IPS-11a (cell line): Measurements from ENCODE around the gene LPA.
"Not testable (repeated sequence)": the region's sequence is repeated elsewhere in the genome, so short reads cannot be mapped to it uniquely, and the experiment has no call there.

ENCODE experiments used
- H3K4me3 ChIP-seq: one replicate; pipeline ENCODE4 v1.5.1; 2013; ENCODE audit warnings: low read depth, low read length, control low read depth

LPA gene, protein sequence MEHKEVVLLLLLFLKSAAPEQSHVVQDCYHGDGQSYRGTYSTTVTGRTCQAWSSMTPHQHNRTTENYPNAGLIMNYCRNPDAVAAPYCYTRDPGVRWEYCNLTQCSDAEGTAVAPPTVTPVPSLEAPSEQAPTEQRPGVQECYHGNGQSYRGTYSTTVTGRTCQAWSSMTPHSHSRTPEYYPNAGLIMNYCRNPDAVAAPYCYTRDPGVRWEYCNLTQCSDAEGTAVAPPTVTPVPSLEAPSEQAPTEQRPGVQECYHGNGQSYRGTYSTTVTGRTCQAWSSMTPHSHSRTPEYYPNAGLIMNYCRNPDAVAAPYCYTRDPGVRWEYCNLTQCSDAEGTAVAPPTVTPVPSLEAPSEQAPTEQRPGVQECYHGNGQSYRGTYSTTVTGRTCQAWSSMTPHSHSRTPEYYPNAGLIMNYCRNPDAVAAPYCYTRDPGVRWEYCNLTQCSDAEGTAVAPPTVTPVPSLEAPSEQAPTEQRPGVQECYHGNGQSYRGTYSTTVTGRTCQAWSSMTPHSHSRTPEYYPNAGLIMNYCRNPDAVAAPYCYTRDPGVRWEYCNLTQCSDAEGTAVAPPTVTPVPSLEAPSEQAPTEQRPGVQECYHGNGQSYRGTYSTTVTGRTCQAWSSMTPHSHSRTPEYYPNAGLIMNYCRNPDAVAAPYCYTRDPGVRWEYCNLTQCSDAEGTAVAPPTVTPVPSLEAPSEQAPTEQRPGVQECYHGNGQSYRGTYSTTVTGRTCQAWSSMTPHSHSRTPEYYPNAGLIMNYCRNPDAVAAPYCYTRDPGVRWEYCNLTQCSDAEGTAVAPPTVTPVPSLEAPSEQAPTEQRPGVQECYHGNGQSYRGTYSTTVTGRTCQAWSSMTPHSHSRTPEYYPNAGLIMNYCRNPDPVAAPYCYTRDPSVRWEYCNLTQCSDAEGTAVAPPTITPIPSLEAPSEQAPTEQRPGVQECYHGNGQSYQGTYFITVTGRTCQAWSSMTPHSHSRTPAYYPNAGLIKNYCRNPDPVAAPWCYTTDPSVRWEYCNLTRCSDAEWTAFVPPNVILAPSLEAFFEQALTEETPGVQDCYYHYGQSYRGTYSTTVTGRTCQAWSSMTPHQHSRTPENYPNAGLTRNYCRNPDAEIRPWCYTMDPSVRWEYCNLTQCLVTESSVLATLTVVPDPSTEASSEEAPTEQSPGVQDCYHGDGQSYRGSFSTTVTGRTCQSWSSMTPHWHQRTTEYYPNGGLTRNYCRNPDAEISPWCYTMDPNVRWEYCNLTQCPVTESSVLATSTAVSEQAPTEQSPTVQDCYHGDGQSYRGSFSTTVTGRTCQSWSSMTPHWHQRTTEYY (N-terminal part only)

DNA sequence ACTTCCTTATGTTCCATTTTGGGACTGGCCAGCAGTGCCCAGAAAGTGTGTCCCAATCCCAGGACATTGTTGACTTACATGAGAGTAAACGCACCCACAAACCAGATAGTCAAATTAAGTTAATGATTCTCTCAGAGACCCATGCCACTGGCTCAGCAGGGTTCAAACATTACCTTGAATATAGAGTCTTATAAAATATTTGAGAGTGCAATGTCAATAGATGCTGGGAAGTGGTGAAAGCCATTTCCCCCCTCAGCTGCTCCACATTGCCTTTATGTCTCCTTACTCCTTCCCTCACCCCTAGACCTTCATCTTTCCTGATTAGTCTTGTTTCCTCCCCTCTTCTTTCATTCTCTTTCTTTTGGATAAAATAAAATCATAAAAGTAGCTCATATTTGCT is at the start of gene LPA:
LPA (minus strand) TSS at position 78 of the 400 bp plus-strand sequence; CDS start at position 17, 61 bp downstream.
- H3K4me3 ChIP-seq = not testable (repeated sequence)

DNA sequence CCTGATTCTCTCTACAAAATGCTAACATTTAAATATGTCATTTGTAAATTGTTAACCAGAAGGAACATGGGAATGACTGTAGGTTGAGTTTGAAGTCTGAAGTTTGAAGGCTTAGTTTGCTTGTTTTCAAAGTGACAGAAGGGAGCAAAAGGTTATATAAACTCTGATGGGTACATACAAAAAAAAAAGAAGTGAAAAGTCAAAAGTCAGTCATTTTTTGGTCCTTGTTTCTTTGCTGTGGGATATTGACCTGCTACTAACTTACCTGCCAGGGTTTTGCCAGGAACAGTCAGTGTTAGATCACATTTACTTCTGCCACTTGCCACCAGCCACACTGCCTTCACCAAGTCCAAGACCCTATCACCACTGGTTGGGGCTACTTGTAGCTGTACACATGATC is 44.9 kb upstream of the LPA start:
- H3K4me3 ChIP-seq = not testable (repeated sequence)

DNA sequence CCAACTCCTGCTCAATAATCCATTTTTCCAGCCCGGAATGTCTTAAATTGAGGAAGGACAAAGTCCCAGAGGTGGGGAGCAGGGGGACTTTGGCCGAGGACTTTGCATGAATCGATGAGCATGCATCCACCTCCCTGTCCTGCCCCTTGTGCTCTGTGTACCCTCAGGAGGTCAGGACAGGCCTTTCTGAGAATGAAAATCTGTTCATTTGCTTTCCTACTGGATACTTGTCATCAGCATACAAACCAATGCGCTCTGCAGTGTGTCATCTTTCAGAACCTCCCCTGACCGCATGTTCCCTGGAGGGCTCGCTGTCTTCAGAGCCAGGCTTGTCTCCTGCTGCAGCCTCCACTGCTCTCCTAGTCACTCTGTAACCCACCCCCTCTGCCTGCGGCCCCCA is 40.6 kb upstream of the LPA start:
- H3K4me3 ChIP-seq = not testable (repeated sequence)

DNA sequence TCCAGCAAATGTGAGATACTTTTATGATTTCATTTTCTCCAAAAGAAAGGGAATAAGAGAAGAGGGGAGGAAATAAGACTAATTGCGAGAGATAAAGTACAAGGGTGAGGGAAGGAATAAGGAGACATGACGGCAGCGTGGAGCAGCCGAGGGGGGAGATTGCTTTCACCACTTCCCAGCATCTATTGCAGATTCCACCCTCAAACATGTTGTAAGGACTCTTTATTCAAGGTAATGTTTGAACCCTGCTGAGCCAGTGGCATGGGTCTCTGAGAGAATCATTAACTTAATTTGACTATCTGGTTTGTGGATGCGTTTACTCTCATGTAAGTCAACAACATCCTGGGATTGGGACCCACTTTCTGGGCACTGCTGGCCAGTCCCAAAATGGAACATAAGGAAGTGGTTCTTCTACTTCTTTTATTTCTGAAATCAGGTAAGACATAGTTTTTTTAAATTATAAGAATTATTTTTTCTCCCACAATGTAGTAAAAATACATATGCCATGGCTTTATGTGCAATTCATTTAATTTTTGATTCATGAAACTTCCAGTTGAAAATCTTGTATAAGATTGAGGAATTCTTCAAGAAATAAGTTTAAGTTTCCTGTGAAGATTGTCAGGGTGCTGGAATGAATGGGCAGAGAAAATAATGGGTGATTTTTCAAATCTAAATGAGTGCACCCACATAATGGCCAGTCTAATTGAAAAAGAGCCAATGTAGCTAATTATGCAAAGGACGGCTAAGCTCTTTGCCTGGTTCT is 38.0 kb upstream of the LPA start, which contains the start of gene PLG:
PLG (plus strand) TSS at position 327 of the 763 bp plus-strand sequence; CDS start at position 388, 61 bp downstream.
- not testable (repeated sequence) for H3K4me3 ChIP-seq

DNA sequence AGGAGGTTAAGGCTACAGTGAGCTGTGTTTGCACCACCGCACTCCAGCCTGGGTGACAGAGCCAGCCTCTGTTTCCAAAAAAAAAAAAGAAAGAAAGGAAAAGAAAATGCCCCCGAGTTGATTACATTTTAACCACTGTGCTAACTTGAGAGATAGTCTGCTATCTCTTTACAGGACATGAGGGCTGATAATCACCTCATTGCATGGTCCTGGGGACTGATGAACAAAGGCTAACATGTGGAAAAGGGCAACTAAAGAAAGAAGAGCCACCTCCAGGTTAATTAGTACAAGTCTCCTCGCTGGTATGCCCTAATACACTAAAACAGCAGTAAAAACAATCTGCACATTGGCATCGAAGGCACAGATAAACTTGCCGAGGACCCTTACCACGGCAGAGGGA is 33.8 kb upstream of the LPA start:
- no peak overlapping the region for H3K4me3 ChIP-seq

DNA sequence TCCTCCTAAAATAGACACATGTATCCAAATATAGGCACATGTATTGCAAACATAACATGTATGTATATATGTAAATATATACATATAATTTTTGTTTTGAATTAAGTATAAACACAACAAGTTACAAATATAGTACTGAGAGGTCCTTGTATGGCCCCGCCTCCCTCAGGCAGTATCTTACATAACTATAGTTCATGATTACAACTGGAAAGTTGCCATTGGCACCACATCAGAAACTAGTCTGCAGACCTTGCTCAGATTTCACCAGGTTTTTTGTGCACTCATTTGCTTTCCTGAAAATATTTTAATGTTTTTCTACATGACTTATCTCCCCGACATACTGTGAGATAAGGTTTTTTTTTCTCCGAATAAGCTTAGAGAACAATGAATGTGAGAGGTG is 32.8 kb upstream of the LPA start:
- H3K4me3 ChIP-seq = not testable (repeated sequence)

DNA sequence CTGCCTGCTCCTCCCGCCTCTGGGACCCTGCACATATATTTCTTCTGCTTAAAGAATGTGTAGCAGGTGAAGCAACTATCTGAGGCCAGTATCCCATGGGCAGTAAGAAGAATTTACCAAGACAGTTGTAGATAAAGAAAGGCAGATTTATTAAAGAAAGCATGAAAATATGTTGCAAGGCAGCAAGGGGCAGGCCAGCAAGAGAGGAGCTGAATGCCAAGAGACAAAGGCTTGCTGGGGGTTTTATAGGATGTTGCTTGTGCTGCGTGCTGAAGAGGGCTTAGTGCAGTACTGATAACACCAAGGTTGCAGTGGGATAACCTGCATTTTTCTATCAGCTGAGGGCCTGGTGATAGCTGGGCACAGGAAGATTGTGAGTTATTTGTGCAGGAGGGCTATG is 31.5 kb upstream of the LPA start:
- not testable (repeated sequence) for H3K4me3 ChIP-seq

DNA sequence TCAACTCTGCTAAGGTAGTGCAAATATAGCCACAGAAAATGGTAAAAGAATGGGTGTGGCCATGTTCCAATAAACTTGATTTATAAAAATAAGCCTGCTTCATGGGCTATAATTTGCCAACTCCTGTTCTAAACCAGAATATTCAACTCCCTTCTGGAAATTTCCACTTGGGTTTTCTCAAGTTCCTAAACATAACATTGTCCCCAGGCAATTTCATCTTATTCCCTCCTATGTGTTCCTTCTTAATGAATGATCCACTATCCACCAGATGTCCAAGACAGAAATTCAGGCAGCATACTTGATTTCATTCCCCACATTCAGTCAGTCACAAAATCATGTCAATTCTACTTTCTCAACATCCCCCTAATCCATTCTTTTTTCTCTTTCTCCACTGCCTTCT is 30.9 kb upstream of the LPA start:
- H3K4me3 ChIP-seq = not testable (repeated sequence)

DNA sequence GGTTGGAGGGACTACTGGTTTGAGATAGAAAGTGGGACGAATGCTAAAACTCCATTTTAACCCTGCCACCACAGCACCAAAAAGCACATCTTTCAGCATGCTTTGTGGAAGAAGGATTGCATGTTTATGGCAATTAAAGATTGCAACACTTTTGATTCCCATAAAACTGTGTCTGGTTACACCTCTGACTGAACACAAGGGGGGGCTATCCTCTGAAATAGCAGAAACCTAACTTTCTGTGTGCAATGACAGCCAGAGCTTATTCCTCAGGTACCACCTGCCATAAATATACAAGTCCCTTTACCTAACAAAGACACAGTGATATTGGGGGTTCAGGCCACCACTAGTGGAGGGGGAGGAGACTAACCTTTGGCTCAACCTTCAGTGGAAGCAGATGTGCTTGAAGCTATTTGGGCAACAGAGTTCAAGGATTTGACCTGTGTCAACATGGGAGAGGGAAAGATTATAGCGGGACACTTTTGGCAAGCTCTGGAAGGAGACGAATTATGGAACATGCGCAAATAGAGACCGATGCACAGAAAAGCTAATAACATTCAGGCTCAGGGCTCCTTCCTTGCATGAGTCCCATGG is 28.4 kb upstream of the LPA start:
- H3K4me3 ChIP-seq = no peak overlapping the region

DNA sequence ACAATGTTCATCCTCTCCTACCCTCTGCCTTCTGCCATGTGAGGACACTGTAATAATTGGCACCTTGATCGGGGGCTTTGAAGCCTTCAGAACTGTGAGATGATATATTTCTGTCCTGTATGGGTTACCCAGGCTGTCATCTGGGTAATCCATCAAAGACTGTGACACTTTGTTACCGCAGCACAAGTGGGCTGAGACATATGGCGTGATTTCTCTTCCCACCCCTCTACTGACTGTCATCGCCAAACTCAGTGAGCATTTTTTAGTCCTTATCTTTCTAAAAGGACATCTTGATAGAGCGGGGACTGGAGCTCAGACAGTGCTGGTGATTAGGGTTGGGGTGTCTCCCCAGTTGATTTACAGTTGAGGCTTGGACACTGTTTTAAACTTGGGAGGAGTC is 27.5 kb upstream of the LPA start:
- H3K4me3 ChIP-seq = no peak overlapping the region

DNA sequence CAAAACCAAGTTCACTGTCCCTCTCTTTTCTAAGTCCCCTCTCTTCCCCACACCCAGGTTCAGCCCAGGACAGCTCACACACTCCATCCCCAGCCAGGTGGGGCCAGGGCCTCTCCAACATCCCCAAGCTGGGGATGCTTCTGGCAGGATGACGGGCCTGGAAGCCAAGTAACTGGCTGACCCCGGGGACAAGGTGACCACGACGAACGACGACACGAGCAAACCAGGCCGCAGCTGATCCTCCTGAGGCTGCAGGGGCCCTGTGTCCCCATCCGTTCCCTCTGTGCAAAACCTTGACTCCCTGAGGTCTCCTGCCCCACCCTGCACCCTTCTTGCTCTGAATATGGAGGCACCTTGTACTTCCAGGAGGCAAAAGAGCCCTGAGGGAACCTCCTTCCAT is 26.4 kb upstream of the LPA start:
- H3K4me3 ChIP-seq = no peak overlapping the region

DNA sequence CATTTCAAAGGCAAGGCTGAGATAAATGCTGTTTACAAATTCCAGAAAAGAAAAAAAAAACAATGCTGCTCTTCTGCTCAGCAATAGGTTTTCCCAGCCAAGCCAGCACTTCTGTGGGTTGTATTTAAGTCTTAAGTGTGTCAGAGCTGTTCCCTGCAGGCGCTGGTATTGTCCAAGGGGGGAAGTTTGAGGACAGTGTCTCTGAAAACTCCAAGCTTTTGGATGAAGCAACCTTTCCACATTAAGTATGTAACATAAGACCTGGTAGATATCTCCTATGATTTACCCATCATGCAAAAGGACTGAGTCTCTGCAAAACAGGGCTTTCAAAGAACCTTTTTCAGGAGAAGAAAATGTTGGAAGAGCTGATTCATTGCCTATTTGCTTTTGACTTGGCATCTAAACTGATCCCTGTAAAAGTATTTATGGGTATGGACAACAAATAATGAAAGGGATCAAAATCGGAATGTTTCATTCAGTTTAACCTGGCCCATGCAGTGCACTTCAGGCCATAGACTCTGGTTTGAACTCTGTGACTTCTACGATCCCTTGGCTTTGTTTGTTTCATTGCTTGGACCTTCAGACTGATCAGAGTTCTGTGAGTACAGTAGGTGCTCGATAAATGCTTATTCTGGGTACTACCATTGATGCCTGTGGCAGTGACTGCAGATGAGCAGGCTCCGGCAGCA is 21.8 kb upstream of the LPA start:
- H3K4me3 ChIP-seq = no peak overlapping the region

DNA sequence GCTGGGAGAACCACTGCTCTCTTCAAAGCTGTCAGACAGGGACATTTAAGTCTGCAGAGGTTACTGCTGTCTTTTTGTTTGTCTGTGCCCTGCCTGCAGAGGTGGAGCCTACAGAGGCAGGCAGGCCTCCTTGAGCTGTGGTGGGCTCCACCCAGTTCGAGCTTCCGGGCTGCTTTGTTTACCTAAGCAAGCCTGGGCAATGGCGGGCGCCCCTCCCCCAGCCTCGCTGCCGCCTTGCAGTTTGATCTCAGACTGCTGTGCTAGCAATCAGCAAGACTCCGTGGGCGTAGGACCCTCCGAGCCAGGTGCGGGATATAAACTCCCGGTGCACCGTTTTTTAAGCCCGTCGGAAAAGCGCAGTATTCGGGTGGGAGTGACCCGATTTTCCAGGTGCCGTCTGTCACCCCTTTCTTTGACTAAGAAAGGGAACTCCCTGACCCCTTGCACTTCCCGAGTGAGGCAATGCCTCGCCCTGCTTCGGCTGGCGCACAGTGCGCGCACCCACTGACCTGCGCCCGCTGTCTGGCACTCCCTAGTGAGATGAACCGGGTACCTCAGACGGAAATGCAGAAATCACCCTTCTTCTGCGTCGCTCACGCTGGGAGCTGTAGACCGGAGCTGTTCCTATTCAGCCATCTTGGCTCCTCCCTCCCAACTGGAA is 21.2 kb upstream of the LPA start:
- not testable (repeated sequence) for H3K4me3 ChIP-seq

DNA sequence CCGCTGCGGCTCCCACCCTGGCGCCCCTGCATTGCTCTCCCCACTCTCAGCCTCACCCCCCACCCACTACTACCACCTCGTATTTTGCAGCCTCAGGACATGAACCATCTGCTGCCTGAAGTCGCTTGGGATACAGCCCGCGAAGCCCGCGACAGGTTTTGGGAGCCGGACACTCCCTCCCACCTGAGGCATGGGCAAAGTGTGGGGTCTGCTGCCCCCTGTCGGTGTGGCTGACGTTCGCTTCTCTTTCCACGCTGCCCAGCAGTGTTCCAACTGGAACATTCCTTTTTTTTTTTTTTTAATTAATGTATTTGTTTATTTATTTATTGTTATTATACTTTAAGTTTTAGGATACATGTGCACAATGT is 15.3 kb upstream of the LPA start:
- H3K4me3 ChIP-seq = peak overlapping the region; percentile 6

DNA sequence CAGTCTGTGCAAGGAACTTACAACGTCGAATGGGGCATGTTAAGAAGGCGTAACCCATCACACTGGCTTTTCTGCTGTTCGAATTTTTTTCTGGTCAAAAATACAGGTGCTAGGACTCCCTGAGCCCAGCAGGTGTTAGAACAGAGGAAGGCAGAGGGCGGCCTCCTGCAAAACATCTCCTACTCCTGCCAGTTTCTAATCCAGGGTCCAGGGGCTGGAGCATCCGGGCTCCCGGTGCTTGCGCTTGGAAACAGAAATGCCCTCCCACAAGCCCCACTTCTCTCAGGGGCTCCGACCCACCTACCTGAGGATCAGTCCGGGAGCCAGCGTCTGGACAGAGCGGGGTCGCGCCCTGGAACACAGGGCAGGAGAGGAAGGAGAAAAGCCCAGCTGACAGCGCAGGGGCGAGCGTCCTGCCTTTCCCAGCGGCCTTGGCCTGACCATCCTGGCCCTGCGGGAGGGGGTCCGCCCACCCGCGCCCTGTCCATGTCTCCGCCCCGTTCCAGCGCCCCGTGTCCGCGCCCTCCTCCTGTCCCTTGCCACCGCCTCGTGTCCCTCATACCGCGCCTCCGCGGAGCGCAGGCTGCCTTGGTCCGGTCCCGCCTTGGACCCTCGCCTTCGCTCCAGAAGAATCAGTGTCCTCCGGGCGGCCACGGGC is 14.8 kb upstream of the LPA start:
- peak overlapping the region; percentile 6 for H3K4me3 ChIP-seq

DNA sequence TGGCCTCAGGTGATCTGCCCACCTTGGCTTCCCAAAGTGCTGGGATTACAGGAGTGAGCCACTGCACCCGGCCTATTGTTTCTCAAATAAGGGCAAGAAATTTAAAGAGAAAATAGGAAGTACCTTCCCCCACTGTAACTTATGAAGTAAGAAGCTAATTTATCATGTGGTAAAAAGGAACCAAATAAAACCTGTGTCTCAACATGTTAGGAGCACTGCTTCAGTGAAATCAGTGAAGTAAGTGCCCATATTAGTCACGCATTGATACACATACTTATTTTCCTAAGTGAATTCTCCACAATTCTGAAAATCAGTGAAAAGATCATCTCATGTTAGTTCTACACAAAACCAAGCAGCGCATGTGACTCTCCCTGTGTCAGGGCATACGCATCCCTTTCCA is 14.2 kb upstream of the LPA start:
- no peak overlapping the region for H3K4me3 ChIP-seq

DNA sequence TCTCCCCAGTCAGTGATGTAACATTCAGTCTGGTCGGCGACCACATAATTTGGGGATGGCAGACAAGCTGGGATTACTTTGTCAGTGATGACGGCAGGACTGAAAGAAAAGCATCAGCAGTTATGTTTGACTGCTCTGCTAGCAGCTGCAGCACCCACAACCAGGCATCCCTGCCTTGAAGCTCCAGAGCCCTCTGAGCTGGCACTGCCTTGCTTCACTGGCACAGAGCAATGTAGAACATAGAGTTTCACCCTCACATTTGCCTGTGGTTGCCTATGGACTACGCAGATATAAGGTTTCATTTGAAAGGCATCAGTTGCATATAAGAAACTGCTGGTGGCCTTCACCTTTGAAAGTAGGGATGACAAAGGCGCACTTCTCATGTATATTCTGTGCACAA is 12.3 kb upstream of the LPA start:
- H3K4me3 ChIP-seq = not testable (repeated sequence)

DNA sequence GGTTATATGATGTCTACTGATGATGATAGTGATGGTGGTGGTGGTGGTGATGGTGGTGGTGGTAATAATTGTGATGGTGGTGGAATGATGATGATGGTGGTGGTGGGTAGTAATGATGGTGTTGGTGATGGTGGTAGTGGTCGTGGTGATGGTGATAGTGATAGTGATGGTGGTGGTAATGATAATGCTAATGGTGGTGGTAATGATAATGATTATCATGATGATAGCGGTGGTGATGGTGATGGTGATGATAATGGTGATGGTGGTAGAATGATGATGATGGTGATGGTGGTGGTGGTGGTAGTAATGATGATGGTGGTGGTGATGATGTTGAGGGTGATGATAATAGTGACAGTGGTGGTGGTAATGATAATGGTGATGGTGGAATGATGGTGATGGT is 4.5 kb upstream of the LPA start:
- no peak overlapping the region for H3K4me3 ChIP-seq
